GM21786 (cell line): ENCODE data around the gene CDK5R2.
"Not testable (repeated sequence)": the region's sequence is repeated elsewhere in the genome, so short reads cannot be mapped to it uniquely, and the experiment has no call there.

ENCODE experiments used
- ATAC-seq: cut with Tn5 transposase; IDR thresholded peaks from one replicate; pipeline ENCODE4 v1.9.1; 2021; ENCODE audit not compliant: unreplicated experiment

The CDK5R2 gene

DNA sequence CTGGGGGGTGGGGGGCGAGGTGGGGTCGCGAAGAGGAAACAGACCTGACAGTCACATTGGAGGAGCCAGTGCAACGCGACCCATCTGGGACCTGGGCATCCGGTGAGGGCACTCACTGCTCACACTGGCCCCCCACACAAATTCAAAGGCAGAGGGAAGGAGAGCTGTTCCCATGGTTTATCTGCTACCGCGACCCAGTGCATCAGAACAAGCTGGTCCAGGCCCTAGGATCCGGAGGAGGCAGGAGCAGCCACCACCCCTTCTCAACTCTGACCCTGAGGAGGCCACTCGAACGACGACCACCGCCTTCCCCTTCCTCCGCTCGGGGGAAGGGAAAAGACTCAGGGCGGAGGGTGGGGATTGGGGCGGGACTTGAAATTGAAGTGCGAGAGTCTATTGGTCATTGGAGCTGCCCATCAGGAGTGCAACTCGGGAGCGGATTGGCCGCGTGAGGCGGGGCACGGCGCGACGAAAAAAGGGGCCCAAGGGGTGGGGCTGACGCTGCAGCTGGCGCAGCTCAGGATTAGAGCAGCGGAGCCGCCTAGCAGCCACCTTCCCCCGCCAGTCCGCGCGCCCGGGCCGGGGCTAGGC is at the start of gene CDK5R2:
Gene CDK5R2, plus strand, starts transcription at position 526 of the 591 bp plus-strand sequence. CDS start 155 bp downstream, outside the sequence.
- peak; percentile 97 for ATAC-seq

GRCh38 chr2:218910741-218911140 is 48.7 kb upstream of the CDK5R2 start:
- ATAC-seq: no peak

DNA sequence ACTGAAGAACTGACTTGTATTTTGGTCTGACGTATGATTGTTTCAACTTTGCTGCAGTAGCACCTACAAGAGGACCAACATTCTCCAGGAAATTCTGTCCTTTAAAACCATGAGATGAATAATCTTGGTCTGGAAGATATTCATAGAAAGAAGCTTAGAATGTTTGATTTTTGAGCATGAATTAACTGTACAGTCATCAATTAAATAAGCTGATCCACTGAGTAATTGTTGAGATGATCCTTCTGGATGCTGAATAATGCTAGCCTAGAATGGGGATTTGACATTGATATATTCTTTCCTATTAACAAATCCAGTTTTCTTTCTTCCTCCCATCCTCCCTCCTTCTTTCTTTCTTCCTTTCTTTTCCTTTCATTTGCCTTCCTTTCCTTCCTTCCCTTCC is 39.0 kb upstream of the CDK5R2 start:
- no peak for ATAC-seq

GRCh38 chr2:218924757-218925156 is 34.7 kb upstream of the CDK5R2 start:
- no peak for ATAC-seq

GRCh38 chr2:218925434-218925833 is 34.0 kb upstream of the CDK5R2 start:
- no peak for ATAC-seq

DNA sequence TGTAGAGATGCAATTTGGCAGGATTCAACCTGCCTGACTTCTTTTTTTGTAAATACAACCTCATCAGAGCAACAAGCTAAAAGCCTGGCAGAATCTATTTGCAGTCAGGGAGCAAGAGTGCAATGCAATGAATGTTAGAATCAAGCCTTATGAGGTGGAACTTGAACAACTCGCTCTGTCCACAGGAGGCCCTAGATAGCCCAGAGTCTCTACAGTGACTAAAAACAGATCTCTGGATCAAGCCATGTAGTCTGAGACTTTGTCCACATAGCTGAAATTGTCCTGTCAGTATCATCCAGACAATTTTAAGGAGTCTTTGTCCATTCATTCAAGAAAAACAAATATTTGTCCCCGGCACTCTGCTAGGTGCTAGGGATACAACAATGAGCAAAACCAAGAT is 32.0 kb upstream of the CDK5R2 start:
- no peak for ATAC-seq

DNA sequence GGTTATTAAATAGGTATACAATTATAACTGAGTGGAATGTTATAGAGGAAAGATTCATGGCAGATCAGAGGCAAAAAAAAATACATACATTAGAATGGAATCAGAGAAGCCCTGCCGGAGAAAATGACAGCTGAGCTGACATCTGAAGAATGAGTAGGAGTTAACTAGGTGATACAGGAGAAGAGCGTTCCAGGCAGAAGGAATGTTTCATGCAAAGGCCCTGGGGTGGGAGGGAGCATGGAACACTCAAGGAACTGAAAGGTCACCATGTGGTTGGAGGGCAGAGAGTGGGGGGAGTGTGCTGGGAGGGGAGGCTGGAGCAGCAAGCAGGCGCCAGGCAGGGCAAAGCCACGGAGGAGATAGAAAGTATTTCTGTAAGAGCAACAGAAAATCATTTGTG is 31.6 kb upstream of the CDK5R2 start:
- ATAC-seq: no peak

DNA sequence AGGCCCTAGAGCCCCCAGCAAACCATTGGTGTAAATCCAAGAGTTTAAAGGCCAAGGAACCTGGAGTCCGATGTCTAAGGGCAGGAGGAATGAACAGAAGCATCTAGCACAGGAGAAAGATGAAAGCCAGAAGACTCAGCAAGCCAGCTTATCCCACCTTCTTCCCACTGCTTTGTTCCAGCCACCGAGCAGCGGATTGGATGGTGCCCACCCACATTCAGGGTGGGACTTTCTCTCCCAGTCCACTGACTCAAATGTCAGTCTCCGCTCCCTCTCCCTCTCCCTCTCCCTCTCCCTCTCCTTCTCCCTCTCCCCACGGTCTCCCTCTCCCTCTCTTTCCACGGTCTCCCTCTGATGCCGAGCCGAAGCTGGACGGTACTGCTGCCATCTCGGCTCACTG is 29.0 kb upstream of the CDK5R2 start:
- not testable (repeated sequence) for ATAC-seq

DNA sequence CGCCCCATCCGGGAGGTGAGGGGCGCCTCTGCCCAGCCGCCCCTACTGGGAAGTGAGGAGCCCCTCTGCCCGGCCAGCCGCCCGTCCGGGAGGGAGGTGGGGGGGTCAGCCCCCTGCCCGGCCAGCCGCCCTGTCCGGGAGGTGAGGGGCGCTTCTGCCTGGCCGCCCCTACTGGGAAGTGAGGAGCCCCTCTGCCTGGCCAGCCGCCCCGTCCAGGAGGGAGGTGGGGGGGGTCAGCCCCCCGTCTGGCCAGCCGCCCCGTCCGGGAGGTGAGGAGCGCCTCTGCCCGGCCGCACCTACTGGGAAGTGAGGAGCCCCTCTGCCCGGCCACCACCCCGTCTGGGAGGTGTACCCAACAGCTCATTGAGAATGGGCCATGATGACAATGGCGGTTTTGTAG is 27.7 kb upstream of the CDK5R2 start:
- not testable (repeated sequence) for ATAC-seq

DNA sequence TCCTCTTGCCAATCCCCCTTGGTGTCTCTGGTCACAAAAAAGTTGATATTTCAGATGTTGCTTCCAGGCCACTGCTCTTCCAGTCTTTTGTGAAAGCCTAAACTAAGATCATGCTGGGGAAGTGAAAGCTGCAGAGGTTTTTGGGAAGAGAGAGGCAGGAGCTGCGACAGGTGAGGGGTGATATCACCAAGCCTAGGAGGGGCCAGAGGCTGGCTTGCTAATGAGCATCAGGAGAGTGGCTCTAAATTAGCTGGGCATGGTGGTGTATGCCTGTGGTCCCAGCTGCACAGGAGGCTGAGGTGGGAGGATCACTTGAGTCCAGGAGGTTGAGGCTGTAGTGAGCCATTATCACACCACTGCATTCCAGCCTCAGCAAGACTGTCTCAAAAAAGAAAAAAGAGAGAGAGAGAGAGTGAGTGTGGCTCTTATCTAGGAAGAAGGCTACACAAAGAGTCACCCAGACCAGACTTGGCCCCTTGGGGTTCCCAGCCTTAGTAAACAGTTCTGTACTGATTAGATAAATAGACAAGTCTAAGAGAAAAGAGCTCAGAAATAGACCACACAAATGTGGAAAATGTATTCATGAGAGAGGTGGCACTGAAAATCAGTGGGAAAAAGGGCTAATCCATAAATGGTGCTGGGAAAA is 14.6 kb upstream of the CDK5R2 start:
- ATAC-seq: no peak

DNA sequence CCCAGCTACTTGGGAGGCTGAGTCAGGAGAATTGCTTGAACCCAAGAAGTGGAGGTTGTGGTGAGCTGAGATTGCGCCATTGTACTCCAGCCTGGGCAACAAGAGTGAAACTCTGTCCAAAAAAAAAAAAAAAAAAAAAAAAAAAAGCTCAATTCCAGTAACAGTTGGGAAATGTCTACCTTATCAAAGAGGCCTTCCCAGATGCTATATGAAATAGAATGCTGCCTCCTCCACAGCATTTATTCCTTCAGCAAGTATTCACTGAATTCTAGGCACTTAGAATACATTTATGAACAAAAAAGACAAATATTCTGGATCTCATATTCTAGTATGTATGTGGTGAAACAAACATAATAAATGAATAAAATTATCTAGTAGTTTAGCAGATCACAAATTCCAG is 12.8 kb upstream of the CDK5R2 start:
- ATAC-seq: no peak

- ATAC-seq: no peak
Observed at GRCh38 chr2:218952160-218952559, 7.3 kb upstream of the CDK5R2 start.

GRCh38 chr2:218953366-218953954 is 6.0 kb upstream of the CDK5R2 start:
- no peak for ATAC-seq

- no peak for ATAC-seq
Observed at GRCh38 chr2:218954541-218955300, 4.7 kb upstream of the CDK5R2 start.

- ATAC-seq: no peak
Observed at GRCh38 chr2:218956039-218956438, 3.4 kb upstream of the CDK5R2 start.

DNA sequence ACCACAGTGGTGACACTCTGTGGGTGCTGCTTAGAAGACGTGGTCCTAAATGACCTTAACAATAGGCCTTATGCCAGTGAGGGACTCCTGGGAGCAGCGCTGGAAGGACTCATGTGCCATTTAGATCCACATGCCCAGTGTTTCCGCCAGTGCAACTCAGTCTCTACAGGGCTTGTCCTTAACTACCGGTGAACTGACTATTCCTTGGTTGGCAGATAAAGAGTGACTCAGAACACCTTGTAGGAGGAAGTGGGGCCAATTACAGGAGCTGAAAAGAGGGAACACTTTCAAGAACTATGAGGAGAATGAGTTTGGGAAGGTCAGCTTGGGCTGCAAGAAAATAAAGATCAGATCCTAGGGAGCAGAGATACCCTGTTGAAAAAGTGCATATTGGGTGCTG is 1.8 kb upstream of the CDK5R2 start:
- ATAC-seq: no peak

DNA sequence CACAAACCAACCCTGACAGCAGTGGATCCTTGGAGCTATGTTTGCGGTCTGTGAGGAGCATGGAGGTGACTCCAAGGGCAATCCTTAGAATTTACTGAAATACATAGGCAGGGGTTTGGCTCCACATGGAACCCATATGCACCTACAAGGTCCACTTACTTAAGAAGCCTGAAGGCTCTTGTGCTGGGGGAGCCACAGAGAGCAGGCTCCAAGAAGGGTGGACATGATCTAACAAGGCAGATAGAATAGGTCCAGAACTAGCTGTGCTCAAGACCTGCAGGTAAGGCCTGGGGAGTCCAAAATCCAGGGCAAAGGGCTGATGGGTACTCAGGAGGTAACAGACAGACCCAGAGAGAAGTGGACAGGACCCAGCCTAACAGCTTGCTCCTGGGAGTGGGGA is 1.2 kb upstream of the CDK5R2 start:
- no peak for ATAC-seq

GRCh38 chr2:218959761-218960308 is 369 bp downstream of the CDK5R2 start:
- peak; percentile 21 for ATAC-seq

DNA sequence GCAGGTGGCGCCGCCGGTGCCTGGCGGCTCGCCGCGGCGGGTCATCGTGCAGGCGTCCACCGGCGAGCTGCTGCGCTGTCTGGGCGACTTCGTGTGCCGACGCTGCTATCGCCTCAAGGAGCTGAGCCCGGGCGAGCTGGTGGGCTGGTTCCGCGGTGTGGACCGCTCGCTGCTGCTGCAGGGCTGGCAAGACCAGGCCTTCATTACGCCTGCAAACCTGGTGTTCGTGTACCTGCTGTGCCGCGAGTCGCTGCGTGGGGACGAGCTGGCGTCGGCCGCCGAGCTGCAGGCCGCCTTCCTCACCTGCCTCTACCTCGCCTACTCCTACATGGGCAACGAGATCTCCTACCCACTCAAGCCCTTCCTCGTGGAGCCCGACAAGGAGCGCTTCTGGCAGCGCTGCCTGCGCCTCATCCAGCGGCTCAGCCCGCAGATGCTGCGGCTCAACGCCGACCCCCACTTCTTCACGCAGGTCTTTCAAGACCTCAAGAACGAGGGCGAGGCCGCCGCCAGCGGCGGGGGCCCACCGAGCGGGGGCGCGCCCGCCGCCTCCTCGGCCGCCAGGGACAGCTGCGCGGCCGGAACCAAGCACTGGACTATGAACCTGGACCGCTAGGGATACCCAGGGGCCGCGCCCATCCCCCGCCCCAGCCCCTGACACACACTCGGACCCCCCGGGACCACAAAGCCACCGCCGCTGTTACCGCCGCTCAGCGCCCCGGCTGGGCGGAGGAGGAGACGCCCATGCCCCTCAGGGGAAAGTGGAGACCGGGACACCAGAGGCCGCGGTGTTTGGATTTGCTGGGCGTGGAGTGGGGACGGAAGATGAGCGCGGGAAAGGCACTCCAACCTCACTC is 1.1 kb downstream of the CDK5R2 start:
- no peak for ATAC-seq

DNA sequence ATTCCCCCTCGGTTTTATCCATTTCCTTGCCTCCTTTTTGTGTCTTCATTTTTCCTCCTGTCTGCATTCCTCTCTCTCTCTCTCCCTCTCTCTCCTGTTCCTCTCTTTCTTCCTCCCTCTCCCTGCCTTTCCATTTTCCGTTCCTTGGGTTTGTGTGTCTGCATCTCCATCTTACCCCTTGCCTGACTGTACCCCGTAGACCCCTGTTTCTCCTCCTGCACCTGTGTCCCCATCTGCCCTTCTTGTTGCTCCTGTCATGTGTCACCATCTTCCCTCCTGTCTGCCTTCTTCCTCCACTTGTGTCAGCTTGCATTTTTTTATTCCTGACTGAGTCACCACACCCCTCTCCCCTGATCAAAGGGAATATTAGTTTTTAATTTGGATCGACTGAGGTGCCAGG is 1.8 kb downstream of the CDK5R2 start:
- no peak for ATAC-seq
